ENCODE data around the gene RAP2A. TPM values are rescaled to one million over a fixed set of nuclear protein-coding genes. Genes with fewer than 3 reads are reported as not detected.

RAP2A gene
- total RNA-seq = 10 to 100 TPM; 34.0 to 42.8 TPM
- long read RNA-seq, donor 1, full-length matches to known transcripts = 8 of 17 reads
- long read RNA-seq, donor 1, partial matches to known transcripts = 0 of 17 reads
- long read RNA-seq, donor 1, other reads (novel, unspliced or antisense) = 9 of 17 reads
- long read RNA-seq, donor 2, full-length matches to known transcripts = 1 of 4 reads
- long read RNA-seq, donor 2, partial matches to known transcripts = 0 of 4 reads
- long read RNA-seq, donor 2, other reads (novel, unspliced or antisense) = 3 of 4 reads

DNA sequence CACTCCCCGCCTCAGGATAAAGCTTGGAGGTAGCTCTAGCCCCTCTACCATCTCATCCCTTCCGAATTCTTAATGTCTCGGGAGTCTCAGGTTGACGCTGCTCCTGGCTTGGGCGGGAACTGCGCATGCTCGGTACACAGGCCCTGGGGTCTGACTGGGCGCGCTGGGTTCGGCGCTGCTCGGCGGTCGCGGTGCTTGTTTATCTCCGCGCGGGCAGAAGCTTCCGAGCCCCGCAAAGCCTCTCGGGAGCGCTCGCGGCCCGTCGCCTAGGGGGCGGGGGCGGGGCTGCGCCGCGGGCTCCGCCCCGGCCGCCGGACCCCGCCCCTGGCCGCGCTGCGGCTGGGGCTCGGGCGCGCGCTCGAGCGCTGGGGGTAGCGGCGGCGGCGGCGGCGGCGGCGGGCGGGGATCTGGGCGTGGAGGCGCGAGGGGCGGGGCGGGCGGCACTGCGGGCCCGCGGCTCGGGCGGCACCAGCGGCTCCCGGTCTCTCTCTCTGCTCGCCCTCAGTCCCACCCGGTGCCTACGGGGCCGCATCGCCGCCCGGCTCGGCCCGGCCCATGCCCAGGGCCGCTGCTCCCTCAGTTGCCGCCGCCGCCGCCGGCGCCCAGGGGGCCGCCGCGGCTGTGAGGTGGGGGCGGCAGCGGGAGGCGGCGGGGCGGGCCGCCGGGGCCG, at the start of gene RAP2A:
Gene RAP2A (plus strand): TSS at position 443 of the 670 bp plus-strand sequence. CDS start 302 bp downstream, outside the sequence.
- peak; percentile 97 for DNase-seq (ENCODE audit: low spot score)
- intact Hi-C loops (cut with DNase I) = no loop called here

DNA sequence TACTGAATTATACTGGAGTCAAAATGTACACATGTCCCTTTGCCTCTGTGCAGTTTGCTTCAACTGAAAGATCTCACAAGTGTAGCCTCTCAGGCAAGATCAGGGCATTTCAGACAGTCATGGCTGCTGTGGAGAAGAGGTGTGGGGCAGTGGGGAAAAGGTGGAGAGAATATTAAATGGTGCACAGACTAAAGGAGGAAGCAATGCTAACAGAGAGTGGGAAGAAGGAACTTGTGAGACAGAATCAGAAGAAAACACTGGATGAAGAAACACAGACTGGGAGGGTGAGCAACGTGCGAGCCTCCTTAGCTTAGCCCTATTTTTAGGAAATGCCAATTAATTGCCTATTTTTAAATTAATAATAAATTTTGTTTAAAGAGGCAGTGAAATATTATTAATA, 49.6 kb upstream of the RAP2A start:
- intact Hi-C loops (cut with DNase I) = no loop called here
- DNase-seq (ENCODE audit: low spot score) = no peak

DNA sequence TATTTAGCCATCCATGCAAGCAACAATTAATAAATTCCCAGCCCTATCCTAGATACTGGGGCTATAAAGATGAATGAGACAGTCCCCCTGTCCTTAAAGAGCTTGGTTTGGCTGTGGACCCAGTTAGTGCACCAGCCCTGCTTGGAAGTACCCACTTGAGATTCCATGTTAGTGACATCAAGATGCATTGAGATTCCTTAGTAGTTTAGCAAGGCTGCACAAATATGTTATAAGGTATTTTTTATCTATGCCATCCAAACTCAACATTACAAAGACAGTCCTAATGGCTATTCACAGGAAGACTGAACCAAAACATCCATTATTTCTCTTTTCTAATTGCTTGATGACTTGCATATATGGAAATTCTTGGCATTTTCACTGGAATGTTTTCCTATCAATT, 48.8 kb upstream of the RAP2A start:
- intact Hi-C loops (cut with DNase I) = no loop called here
- no peak for DNase-seq (ENCODE audit: low spot score)

DNA sequence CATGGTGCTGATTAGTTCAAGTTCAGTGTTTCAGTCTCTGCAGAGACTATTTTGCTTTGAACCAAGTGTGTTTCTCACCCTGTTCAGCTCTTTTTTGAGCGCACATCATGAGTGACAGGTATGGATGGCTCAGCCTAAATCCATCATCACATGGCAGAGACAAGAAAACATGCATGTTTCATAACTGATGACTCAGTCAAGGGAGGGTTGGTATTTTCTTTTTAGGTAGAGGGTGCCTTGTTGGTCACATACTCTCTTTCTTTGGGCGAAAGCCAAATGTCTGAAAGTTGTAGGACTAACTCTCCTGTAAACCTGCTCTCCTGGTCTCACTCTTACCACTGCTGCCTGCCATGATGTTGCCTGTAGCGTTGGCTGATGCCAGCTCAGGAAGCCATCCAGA, 48.1 kb upstream of the RAP2A start:
- DNase-seq (ENCODE audit: low spot score) = no peak
- intact Hi-C loops (cut with DNase I) = no loop called here

DNA sequence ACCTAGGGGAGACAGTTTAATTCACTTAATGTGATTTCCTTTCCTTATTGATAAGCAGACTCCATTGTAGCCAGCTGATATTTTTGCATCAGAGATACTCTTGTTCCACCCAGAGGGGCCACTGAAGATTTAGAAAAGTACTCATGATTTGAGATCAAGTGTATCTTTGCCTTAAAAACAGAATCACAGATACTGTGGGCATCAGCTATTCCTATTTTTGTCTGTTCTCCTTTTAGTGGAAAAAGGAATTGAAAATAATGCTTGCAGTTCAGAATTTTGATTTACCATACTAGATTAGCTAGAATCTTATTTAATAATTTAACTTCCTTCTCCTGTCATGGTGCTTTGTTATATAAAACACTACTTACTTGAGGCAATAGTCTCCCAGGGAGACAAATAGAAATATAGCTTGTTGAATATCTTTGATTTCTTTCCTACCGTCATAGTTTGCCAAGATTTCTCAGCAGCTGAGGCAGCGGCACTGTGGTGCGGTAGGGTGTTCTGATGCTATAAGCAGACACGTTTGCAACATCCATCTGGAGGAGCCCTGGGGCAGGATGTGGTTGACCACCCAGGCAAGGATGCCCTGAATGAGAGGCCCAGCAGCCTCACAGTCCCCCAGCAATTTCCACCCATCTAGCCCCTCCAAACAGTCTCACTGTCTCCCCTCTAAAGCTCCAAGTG, 47.0 kb upstream of the RAP2A start:
- DNase-seq (ENCODE audit: low spot score) = no peak
- intact Hi-C loops (cut with DNase I) = no loop called here

DNA sequence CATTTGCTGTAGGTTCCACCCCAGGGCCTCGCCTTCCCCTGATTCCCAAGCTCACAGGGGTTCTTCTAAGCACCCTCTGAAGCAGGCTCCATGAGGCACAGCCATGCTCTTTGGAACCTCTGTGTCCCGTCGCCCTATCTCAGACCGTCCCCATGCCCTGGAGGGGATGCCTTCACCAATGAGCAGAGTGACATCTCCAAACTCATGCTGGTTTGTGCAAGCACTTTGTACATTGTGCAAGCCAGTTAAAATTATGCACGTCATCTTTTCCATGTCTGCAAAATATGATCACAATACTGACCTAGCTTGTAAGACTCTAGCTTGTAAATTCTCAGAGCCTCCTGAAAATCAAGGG, 46.5 kb upstream of the RAP2A start:
- DNase-seq (ENCODE audit: low spot score) = no peak
- intact Hi-C loops (cut with DNase I) = no loop called here

DNA sequence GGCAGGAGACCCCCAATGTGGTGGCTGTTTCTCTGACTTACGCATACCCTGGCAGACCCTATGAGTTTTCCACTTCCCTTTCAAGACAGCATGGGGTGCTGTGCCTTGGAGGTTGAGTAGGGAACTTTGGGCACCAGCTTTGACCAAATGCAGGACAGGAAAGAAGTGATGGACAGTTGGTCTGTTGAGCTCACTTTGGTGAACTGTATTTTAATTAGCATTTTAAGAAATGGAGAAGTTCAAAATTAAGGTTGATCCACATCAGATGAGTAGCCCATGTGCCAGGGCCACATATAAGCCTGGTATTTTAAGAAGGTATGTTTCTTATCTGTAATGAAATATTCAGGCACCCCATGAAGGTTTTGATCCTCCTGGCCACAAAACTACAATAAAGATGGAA, 46.1 kb upstream of the RAP2A start:
- no peak for DNase-seq (ENCODE audit: low spot score)
- intact Hi-C loops (cut with DNase I) = no loop called here

DNA sequence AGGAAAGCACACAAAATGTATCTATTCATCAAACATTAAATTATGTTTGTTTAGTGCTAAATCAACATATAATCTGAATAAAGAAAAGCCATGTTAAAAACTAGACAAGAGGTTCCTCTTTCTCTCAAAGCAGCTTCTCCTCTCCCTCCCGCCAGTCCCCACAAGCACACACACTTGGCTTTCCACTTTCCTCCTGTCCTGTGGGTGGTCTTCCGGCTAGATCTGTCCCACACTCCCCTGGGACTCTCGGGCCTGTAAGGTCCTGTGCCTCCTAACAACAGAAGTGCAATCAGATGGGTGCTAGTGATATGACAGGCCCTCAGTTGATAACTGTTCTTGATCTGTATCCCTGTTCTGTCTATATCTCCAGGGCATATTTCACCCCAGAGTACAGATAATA, 45.6 kb upstream of the RAP2A start:
- intact Hi-C loops (cut with DNase I) = no loop called here
- no peak for DNase-seq (ENCODE audit: low spot score)

DNA sequence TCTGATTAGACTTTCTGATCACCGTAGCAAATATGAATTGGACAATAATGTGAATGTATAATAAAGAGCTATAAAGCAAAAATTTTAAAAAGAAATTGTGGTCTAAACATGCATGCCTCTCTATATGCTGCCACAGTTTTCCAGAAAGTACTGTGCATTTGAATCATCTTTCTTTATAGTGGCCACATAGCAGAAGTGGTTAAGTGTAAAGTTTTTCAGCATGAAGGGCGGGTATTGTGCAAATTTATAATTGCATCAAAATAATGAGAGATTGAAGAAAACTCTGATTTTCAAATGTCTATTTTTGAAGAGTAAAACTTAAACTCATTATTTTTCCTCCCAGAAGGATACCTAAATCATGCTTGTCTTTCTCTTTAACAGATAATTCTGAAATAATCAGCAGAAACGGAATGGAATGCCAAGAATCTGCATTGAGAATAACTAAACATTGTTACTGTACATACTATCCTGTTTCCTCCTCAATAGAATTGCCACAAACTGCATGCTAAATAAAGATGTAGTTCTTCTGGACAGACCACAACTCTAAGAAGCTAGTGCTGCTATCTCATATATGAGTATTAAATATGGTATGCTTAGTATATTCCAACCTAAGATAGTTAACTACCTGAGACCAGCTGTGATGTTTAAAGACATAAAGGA, 42.9 kb upstream of the RAP2A start:
- intact Hi-C loops (cut with DNase I) = no loop called here
- no peak for DNase-seq (ENCODE audit: low spot score)

DNA sequence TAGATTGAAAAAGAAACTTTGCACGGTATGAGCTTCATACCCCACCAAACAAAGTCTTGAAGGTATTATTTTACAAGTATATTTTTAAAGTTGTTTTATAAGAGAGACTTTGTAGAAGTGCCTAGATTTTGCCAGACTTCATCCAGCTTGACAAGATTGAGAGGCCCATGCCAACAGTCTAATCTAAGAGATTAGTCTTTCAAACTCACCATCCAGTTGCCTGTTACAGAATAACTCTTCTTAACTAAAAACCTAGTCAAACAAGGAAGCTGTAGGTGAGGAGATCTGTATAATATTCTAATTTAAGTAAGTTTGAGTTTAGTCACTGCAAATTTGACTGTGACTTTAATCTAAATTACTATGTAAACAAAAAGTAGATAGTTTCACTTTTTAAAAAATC, 41.9 kb upstream of the RAP2A start:
- intact Hi-C loops (cut with DNase I) = no loop called here
- DNase-seq (ENCODE audit: low spot score) = no peak

DNA sequence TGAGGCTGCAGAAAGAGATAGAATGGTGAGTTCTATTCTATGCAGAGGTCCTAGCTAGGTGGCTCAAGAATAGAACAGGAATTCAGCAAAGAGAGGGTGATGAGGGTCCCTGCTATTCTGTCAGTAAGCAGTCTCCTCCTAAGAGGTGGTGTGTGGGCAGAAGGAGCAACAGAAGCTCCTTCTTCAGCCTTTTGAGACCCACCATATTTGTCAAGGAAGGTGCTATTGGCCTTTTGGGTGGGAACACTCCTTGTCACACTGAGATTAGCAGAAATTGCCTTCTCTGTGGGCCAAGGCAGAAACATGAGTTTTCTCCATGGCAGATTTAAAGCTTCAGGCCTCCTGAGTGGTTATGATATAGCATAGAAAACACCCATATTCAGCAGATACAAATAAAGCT, 39.4 kb upstream of the RAP2A start:
- DNase-seq (ENCODE audit: low spot score) = no peak
- intact Hi-C loops (cut with DNase I) = no loop called here

DNA sequence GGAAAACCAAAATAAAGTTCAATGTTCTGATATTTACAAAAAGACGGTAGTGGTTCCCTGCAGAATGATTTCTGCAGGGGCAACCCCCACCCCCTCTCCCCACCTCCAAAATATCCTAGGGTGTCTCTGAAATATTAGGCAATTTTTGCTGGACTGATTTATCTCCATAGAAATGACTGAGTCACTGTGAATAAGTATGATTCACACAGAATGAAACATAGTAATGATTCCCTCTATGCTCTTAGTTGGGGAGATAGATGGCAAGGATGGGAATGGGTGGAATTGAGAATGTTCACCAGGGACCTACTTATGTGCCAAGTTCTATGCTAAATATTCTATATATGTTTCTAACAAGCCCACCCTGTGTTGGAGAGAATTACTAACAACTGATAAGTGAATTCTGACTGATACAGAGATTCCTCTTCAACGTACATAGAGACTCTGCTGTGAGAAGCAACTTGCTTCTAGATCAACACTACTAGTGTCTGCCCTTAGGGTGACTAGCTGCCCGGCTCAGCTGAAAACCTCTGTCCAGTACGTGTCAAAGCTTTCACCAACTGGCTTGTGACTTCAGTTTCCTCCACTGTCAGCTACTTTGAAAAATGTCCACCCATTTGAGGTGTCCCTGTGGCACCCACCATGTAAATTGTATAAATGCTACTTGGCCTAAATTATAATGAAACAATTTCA, 38.4 kb upstream of the RAP2A start:
- intact Hi-C loops (cut with DNase I) = no loop called here
- no peak for DNase-seq (ENCODE audit: low spot score)

DNA sequence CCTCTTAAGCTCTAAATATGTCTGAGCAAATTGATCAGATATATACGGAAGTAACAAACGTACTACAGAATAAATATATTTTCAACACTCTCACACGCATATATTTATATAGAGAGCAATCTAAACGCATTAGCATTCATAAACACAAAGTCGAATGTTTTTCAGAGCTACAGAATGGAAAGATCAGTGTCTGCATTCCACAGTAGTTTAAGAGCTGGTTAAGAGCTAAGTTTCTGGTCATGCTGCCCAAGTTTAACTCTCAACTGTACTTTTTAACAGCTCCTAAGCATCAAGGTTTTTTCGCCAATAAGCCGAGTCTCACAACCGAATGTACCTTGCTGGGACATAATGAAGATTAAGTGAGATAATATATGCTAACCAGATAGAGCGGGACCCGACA, 36.7 kb upstream of the RAP2A start:
- DNase-seq (ENCODE audit: low spot score) = no peak
- intact Hi-C loops (cut with DNase I) = no loop called here

DNA sequence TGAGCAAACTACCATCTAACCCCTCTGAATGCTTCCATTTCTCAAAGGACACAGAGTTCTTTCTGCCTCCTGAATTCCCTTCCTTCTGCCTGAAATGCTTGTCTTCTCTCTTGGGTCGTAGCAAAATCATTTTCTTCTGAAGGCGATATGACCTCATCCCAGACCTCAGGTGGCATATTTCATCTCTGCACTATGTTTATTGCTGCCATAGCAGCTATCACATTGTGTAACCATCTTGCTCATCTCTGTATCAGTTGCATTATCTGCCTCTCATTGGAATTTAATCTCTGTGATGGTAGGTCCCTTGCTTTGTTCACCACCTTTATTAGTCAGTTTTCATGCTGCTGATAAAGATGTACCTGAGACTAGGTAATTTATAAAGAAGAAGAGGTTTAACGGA, 32.5 kb upstream of the RAP2A start:
- intact Hi-C loops (cut with DNase I) = no loop called here
- DNase-seq (ENCODE audit: low spot score) = no peak

DNA sequence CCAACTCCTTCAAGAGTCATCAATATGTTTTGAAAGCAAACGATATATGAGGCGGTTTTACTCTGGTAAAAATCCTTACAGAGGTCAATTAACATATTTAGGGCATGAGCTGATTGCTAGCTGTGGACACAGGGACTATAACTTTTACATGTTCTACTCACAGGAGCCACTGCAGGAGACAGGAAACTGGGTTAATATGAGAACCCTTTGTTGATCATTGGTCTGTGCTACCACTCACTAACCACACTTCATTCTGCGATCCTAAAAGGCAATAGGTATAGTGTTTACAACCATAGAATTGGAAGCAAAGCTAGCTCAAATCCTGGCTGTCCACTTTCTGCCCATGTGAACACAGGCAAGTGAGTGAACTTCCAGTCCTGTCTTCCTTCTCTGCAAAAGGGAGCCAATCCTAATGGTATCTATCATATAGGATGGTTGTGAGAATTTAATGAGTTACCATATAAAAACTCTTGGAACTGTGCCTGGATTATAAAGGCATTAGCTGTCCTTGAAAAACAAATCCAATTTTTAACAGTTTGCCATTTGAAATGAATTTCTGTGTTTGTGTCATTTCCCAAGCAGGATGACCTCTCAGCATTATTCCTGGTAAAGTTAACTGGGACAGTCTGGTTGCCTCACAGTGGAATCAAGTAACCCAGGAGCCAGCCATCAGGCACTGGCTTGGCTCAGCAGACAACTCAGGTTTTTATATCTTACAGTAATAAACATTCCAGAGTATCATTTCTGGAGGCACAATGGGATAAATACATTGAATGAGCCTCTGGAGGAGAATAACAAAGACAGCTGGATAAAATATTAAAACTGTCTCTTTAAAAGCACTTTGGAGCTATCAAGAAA, 29.8 kb upstream of the RAP2A start:
- no peak for DNase-seq (ENCODE audit: low spot score)
- intact Hi-C loops (cut with DNase I) = no loop called here

DNA sequence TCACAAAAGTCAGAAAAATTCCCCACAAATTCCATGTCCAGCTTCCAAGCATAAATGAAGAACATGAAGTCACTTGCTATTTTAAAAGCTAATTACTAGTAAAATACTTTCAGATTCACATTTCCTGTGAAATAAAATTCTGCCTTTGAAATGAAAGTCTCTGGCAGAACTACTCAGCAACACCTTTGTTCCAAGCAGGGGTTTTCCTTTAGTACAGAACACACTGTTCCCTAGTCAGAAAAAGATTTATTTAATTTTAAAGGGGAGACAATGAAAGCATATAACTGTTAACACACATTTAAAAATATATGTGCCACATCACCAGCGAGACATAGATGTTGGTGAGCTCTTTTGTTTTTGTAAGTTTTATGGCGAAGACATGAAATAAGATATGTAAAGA, 26.4 kb upstream of the RAP2A start:
- intact Hi-C loops (cut with DNase I) = no loop called here

DNA sequence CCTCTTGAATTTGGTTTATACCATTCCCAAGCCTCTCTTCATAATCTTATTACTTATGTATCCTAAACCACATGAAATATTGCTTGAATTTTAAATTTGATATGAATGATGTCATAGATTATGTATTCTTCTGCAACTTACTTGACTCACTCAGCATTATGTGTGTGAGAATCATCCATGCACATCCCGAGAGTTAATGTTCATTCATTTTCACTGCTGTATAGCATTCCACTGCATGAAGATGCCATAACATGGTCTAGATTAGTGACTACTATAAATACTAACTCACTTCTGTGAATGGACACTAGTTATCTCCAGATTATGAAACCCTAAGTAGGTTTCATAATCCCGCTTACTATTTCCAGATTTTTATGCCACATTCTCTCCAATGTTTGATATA, 25.0 kb upstream of the RAP2A start:
- DNase-seq (ENCODE audit: low spot score) = no peak
- intact Hi-C loops (cut with DNase I) = no loop called here

More for the DNA sequence above, 26.4 kb upstream of the RAP2A start:
- DNase-seq (ENCODE audit: low spot score) = no peak

DNA sequence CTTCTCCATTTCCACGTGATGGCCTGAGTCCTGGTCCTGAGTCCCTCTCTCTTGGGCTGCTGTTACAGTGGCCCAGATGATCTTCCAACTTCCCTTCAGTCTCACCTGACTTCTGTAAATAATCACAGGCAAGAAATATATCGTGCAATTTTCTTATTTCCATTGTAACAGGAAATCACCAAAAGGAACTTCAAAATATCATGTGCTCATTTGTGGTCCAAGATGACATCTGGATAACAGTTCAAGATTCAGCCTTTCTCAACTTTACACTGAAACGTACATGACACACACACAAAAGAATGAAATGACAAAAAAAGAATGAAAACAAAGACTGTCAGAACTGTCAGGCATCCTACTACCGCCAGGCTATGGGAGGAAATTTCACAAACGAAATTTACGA, 22.0 kb upstream of the RAP2A start:
- intact Hi-C loops (cut with DNase I) = no loop called here
- DNase-seq (ENCODE audit: low spot score) = no peak

DNA sequence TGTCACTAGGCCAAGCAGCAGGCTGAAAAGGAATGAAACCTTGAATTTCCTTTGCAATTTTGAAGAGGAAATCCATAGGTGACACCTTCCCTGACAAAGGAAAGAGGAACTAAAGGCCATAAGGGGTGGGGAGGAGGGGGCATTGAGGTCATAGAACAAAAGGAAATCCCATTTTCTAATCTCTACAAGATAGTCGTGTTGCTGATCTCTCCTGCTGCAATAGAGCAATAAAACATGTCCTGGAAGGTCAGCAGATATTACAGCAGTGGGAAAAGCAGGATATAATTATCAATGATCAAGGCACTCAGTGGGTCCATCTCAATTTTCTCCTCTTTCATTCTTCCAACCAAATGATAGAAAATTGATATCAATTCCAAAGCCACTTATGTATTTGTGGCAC, 20.3 kb upstream of the RAP2A start:
- DNase-seq (ENCODE audit: low spot score) = no peak
- intact Hi-C loops (cut with DNase I) = no loop called here
